ENCODE data around the gene APOL2. TPM values are rescaled to one million over a fixed set of nuclear protein-coding genes. Genes with fewer than 3 reads are reported as not detected.
"Not testable (repeated sequence)": the region's sequence is repeated elsewhere in the genome, so short reads cannot be mapped to it uniquely, and the experiment has no call there.

APOL2 gene
- total RNA-seq, 1 donor from 2014 or later = 12.8 TPM

- TF ChIP-seq EZH2 (IDR thresholded peaks at IDR 0.05) (no peak), CTCF (IDR thresholded peaks at IDR 0.05) (no peak)
- Histone ChIP-seq H3K9ac (no peak overlapping the region), H3K79me2 (ENCODE audit: low read depth) (no peaks in the 10 kb centered on the region), H3K9me3 (ENCODE audit: low read depth) (no peaks in the 10 kb centered on the region), H4K20me1 (ENCODE audit: low read depth) (no peaks in the 10 kb centered on the region), H3K36me3 (no peaks in the 10 kb centered on the region), H3F3A (ENCODE audit: low read depth) (no peaks in the 10 kb centered on the region), H3K4me3 (no peak overlapping the region), H3K27ac (no peak overlapping the region), H2AFZ (replicated peaks) (peak overlapping the region; percentile 42), H3K4me2 (no peak overlapping the region), H3K27me3 (no peaks in the 10 kb centered on the region), H3K4me1 (peaks cover 18% of the 10 kb centered on the region)
- Mint-ChIP-seq H3K4me1 (peaks cover 45% of the 10 kb centered on the region), H3K9me3 (peaks cover 9% of the 10 kb centered on the region), H3K4me3 (no peak overlapping the region), H3K36me3 (no peaks in the 10 kb centered on the region), H3K27me3 (ENCODE audit: insufficient read depth, low read depth) (peaks cover 4% of the 10 kb centered on the region), H3K27ac (peak overlapping the region; percentile 7)
- DNase-seq (ENCODE audit: low spot score) = no peak
Measured at GRCh38 chr22:36204632-36205015, 34.7 kb downstream of the APOL2 start.

- H3K36me3 ChIP-seq = no peaks in the 10 kb centered on the region
- H2AFZ ChIP-seq (replicated peaks) = peak overlapping the region; percentile 42
- H3K36me3 Mint-ChIP-seq = no peaks in the 10 kb centered on the region
- H3K27ac ChIP-seq = no peak overlapping the region
- H3K4me3 ChIP-seq = no peak overlapping the region
- H3K4me1 ChIP-seq = peaks cover 18% of the 10 kb centered on the region
- H3K9me3 ChIP-seq (ENCODE audit: low read depth) = no peaks in the 10 kb centered on the region
- no peak overlapping the region for H3K9ac ChIP-seq
- H3K79me2 ChIP-seq (ENCODE audit: low read depth) = no peaks in the 10 kb centered on the region
- H3K27ac Mint-ChIP-seq = peak overlapping the region; percentile 7
- no peak for DNase-seq (ENCODE audit: low spot score)
- H3K4me3 Mint-ChIP-seq = no peak overlapping the region
- H3K27me3 Mint-ChIP-seq (ENCODE audit: insufficient read depth, low read depth) = peaks cover 4% of the 10 kb centered on the region
- H3K27me3 ChIP-seq = no peaks in the 10 kb centered on the region
- no peak for TF ChIP-seq EZH2phosphoT487 (IDR thresholded peaks at IDR 0.05)
- TF ChIP-seq EZH2 (IDR thresholded peaks at IDR 0.05) = no peak
- no peak for TF ChIP-seq CTCF (IDR thresholded peaks at IDR 0.05)
- peaks cover 50% of the 10 kb centered on the region for H3K4me1 Mint-ChIP-seq
- H3K9me3 Mint-ChIP-seq = peaks cover 4% of the 10 kb centered on the region
- no peak overlapping the region for H3K4me2 ChIP-seq
- no peaks in the 10 kb centered on the region for H3F3A ChIP-seq (ENCODE audit: low read depth)
- H4K20me1 ChIP-seq (ENCODE audit: low read depth) = no peaks in the 10 kb centered on the region
Measured at GRCh38 chr22:36204001-36204631, 35.2 kb downstream of the APOL2 start.

GRCh38 chr22:36203441-36203840 is 35.9 kb downstream of the APOL2 start:
- H3K4me3 Mint-ChIP-seq; H3K36me3 Mint-ChIP-seq; H3K79me2 ChIP-seq (ENCODE audit: low read depth); H3K9me3 ChIP-seq (ENCODE audit: low read depth); H3K27ac ChIP-seq; H3K4me3 ChIP-seq; H3K27me3 ChIP-seq; H3F3A ChIP-seq (ENCODE audit: low read depth); H3K27ac Mint-ChIP-seq; H3K27me3 Mint-ChIP-seq (ENCODE audit: insufficient read depth, low read depth); H3K36me3 ChIP-seq; H3K4me2 ChIP-seq; H3K9me3 Mint-ChIP-seq; DNase-seq (ENCODE audit: low spot score); H4K20me1 ChIP-seq (ENCODE audit: low read depth); H2AFZ ChIP-seq (replicated peaks); H3K9ac ChIP-seq: not testable (repeated sequence)
- H3K4me1 ChIP-seq = peaks cover 21% of the 10 kb centered on the region
- H3K4me1 Mint-ChIP-seq = peaks cover 54% of the 10 kb centered on the region

- not testable (repeated sequence) for H3K27ac ChIP-seq, H3K27me3 ChIP-seq
Measured at GRCh38 chr22:36202906-36203305, 36.4 kb downstream of the APOL2 start.

More at GRCh38 chr22:36202906-36203305, 36.4 kb downstream of the APOL2 start:
- H3K79me2 ChIP-seq (ENCODE audit: low read depth); H3K4me2 ChIP-seq; H3K9me3 ChIP-seq (ENCODE audit: low read depth); H3K36me3 Mint-ChIP-seq; H3K27me3 Mint-ChIP-seq (ENCODE audit: insufficient read depth, low read depth); H4K20me1 ChIP-seq (ENCODE audit: low read depth); H3K4me3 ChIP-seq; H3K9ac ChIP-seq; H3K4me3 Mint-ChIP-seq; H2AFZ ChIP-seq (replicated peaks); H3K36me3 ChIP-seq; DNase-seq (ENCODE audit: low spot score); H3F3A ChIP-seq (ENCODE audit: low read depth); H3K9me3 Mint-ChIP-seq: not testable (repeated sequence)
- peak overlapping the region; percentile 82 for H3K27ac Mint-ChIP-seq
- peaks cover 59% of the 10 kb centered on the region for H3K4me1 Mint-ChIP-seq
- H3K4me1 ChIP-seq = peaks cover 26% of the 10 kb centered on the region

All from neural progenitor cell (in vitro differentiated cells).